Thoracic aorta (tissue), 2 donors: ENCODE results near the gene C1orf159. TPM values are rescaled to one million over a fixed set of nuclear protein-coding genes. Genes with fewer than 3 reads are reported as not detected.

ENCODE experiments used
- ATAC-seq: fragments of 150-250 bp; one replicate; pipeline ENCODE4 v1.8.0; 2017; ENCODE audit warnings: low read depth; ENCODE audit not compliant: insufficient number of reproducible peaks, low FRiP score
- DNase-seq: peaks from one replicate; pipeline ENCODE4 v3.0.0-alpha.2; 2020; ENCODE audit warnings: low spot score
- H3K27ac ChIP-seq, 2 donors: fragments of 200-600 bp; sonication (generic); 1 replicate in 1 of 2; 2 replicates in 1 of 2; pipeline ENCODE4 v1.5.1; 2016; ENCODE audit warnings: mild to moderate bottlenecking in 2 of 2, moderate library complexity in 2 of 2
- H3K27me3 ChIP-seq: fragments of 200-600 bp; sonication (generic); replicated peaks from 2 replicates; pipeline ENCODE4 v1.6.0; 2016; ENCODE audit warnings: mild to moderate bottlenecking; ENCODE audit not compliant: insufficient read depth
- H3K36me3 ChIP-seq: fragments of 200-600 bp; sonication (generic); one replicate; pipeline ENCODE4 v1.5.1; 2016
- H3K4me1 ChIP-seq, 2 donors: fragments of 200-600 bp; sonication (generic); 1 replicate in 1 of 2; 2 replicates in 1 of 2; pipeline versions ENCODE4 v1.5.1 to v1.6.0; 2016; ENCODE audit warnings: low read depth in 2 of 2, mild to moderate bottlenecking in 1 of 2; ENCODE audit not compliant: control insufficient read depth in 1 of 2
- H3K4me3 ChIP-seq: fragments of 200-600 bp; sonication (generic); 2 replicates; pipeline ENCODE4 v1.5.1; 2016; ENCODE audit warnings: mild to moderate bottlenecking
- H3K9me3 ChIP-seq: fragments of 200-600 bp; sonication (generic); 2 replicates; pipeline ENCODE4 v1.5.1; 2016
- total RNA-seq, 2 donors: library from RNA; depleted of rRNA; stranded (reverse); fragments of >200 nt; gene quantifications; one replicate each; pipeline versions ENCODE4 v1.1.0 to v1.2.3, GENCODE V29; 2016
- TF ChIP-seq, protein P1 (sequence below): fragments of 200-600 bp; sonication (generic); IDR thresholded peaks from one replicate; pipeline ENCODE4 v1.5.1; 2019; ENCODE audit warnings: antibody characterized with exemption

The C1orf159 gene
- total RNA-seq, 2 donors from 2014 or later: 10.8 to 21.2 TPM

DNA sequence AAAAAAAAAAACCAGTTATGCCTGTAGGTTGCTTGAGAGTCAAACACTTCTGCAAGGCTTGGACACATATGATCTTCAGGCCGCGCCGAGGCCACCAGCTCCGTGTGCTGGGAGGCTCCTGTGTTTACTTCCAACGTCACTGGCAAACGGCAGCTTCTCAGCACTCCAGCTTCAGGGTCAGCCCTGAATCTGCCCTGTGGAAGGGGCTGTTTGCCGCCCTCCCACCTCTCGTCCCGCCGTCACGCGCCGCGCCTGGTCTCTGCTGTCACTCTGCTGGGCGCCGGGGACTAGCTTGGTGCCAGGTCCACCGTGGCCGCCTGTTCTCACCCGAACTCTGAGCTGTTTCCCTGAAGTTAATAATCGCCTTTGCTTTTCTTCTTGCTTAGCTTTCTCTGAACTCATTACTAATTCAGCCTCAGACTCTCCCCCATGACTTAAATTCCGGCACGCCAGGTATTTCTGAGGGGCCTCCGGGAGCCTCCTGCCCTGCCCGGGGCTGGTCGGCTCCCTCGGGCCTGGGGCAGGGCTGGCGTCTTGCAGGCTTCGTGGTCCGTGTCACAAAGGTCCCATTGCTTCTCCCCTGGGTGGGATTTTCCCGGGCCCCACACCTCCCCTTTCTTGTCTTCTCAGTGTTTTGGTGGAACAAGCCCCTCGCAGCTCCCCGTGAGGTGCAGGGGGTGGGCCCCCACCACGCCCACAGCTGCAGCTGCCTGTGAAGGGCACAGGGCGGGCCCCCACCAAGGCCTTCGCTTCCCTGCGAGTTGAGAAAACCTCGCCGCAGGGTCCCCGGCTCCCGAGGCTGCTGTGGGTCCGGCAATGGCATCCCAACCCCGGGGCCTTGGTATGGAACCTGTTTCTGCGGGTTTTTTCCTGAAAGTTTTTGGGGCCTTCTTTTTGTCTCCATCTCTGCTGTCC, 14.6 kb upstream of the C1orf159 start:
- Histone ChIP-seq H3K36me3 (no peaks in the 10 kb centered on the region), H3K9me3 (no peaks in the 10 kb centered on the region), H3K4me1 (no peaks in the 10 kb centered on the region), H3K27me3 (no peaks in the 10 kb centered on the region), H3K4me3 (no peak overlapping the region), H3K27ac (no peak overlapping the region)
- TF ChIP-seq, protein P1, sequence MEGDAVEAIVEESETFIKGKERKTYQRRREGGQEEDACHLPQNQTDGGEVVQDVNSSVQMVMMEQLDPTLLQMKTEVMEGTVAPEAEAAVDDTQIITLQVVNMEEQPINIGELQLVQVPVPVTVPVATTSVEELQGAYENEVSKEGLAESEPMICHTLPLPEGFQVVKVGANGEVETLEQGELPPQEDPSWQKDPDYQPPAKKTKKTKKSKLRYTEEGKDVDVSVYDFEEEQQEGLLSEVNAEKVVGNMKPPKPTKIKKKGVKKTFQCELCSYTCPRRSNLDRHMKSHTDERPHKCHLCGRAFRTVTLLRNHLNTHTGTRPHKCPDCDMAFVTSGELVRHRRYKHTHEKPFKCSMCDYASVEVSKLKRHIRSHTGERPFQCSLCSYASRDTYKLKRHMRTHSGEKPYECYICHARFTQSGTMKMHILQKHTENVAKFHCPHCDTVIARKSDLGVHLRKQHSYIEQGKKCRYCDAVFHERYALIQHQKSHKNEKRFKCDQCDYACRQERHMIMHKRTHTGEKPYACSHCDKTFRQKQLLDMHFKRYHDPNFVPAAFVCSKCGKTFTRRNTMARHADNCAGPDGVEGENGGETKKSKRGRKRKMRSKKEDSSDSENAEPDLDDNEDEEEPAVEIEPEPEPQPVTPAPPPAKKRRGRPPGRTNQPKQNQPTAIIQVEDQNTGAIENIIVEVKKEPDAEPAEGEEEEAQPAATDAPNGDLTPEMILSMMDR: no peak
- ATAC-seq (no peak), DNase-seq (no peak)

DNA sequence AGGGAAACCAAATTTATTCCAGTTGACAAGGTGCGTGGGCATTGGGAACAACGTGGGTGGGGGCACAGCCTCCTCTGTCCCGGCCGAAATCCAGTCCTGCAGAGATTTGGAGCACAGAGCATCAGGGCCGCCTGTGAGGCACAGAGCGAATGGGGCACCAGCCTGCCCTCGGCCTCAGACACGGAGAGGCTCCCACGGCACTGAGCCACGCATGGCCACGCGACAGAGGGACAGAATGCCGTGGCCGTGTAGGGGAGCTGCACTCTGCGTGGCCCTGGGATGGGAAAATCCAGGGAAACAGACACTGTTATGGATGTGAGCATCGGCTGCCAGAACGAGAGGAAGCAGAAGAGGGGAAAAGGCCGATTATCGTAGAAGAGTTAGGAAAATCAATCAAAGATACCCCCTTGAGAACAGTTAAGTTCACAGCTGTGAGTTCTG, 13.5 kb upstream of the C1orf159 start:
- no peak overlapping the region for H3K4me3 ChIP-seq
- H3K36me3 ChIP-seq: no peaks in the 10 kb centered on the region
- ATAC-seq (no peak), DNase-seq (no peak)
- H3K4me1 ChIP-seq: no peaks in the 10 kb centered on the region
- TF ChIP-seq, protein P1: no peak
- no peaks in the 10 kb centered on the region for H3K27me3 ChIP-seq
- no peaks in the 10 kb centered on the region for H3K9me3 ChIP-seq
- no peak overlapping the region for H3K27ac ChIP-seq

DNA sequence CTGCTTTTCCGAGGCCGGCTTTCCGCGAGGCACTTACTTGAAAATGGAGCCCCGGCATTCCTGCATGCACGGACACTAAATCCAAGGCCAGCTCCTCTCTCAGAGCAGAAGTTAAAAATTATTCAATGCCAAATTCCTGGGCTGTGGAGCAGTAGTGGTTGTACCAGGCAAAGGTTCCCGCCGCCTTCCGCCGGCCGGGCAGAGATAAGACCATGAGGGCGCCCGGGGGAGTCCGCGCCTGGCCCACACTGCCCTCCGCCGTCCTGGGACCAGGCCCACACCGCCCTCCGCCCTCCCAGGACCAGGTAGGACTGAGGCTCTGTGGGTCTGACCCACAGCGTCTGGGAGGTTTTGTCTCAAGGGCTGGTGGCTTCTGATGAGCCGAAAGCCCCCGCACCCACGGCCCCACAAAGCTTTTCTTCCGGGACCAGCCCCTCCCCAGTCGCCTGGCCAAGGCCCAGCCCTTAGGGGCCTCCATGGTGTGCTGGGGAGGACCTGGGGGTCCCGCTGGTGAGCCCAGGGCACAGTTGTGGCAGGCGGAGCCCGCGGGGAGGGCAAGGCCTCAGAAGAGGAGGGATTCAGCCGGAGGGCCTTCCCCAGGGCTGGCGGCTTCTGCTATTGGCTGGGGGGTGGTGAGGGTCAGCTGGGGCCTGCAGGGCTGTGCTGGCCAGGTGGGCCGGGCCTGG, 12.7 kb upstream of the C1orf159 start:
- ATAC-seq: no peak

DNA sequence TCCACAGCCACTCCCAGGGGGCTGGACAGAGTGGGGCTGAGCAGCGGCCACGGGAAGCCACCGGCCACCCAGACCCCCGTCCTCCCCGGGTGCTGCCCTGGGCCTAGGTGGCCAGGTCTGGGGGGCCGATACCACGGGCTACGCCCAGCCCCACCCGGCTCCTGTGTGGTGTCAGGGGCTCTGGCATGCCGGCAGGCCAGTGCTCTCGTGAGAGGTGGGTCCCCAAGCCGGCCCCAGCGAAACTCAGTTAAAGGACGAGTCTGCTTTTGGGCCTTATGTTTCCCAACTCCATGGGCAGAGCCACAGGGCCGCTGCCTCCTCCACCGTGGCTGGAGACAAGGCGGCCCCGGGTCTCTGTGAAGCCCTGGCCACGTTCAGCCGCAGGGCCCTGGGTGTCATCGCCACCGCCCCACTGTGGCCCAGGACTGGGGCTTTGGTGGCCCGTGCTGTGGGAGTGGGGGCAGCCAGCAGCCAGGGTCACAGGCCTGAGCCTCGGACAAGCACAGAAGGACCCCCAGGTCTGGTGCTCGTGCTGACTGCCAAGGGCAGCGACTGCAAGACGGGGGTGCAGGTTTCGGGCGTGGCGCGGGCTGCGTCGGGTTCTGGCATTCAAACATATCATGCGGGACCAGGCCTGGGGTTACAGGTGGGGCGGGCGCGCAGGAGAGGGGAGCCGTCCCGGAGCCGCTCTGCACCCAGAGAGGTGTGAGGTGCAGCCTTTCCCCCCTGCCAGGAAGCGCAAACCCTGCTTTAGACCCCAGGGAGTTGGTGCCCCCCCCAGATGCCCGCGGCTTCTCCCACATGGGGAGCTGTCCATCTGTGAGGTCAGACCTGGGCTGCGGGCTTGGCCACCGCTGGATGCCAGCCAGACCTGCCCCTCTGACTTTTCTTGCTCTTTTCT, 11.9 kb upstream of the C1orf159 start:
- no peaks in the 10 kb centered on the region for H3K36me3 ChIP-seq
- no peak overlapping the region for H3K4me3 ChIP-seq
- ATAC-seq (no peak), DNase-seq (no peak)
- no peaks in the 10 kb centered on the region for H3K9me3 ChIP-seq
- H3K4me1 ChIP-seq: no peaks in the 10 kb centered on the region
- H3K27ac ChIP-seq: no peak overlapping the region
- no peaks in the 10 kb centered on the region for H3K27me3 ChIP-seq
- TF ChIP-seq, protein P1: no peak

More for the DNA sequence above, 12.7 kb upstream of the C1orf159 start:
- H3K27me3 ChIP-seq: no peaks in the 10 kb centered on the region
- no peak overlapping the region for H3K4me3 ChIP-seq
- no peak overlapping the region for H3K27ac ChIP-seq
- H3K4me1 ChIP-seq: no peaks in the 10 kb centered on the region
- TF ChIP-seq, protein P1: no peak
- no peaks in the 10 kb centered on the region for H3K36me3 ChIP-seq
- H3K9me3 ChIP-seq: no peaks in the 10 kb centered on the region
- no peak for DNase-seq
